CD14-positive monocyte (primary cell): ENCODE measurements around the gene CLSTN3. TPM values are rescaled to one million over a fixed set of nuclear protein-coding genes. Genes with fewer than 3 reads are reported as not detected.

Source experiments
- DNase-seq, 3 donors: peaks; one replicate each; pipeline ENCODE4 v3.0.0-alpha.2; 2011 to 2022
- H2AFZ ChIP-seq: 2 replicates; pipeline ENCODE4 v1.6.0; 2012; ENCODE audit warnings: mild to moderate bottlenecking, low read depth, low read length, inconsistent platforms; ENCODE audit not compliant: insufficient read depth, poor library complexity, severe bottlenecking
- H3K27ac ChIP-seq, 2 donors: 1 replicate in 1 of 2; 2 replicates in 1 of 2; pipeline ENCODE4 v1.5.1; 2012 to 2013; ENCODE audit warnings: low read length in 2 of 2, control low read depth in 1 of 2, inconsistent platforms in 1 of 2, low read depth in 1 of 2, mild to moderate bottlenecking in 1 of 2
- H3K27me3 ChIP-seq, 2 donors: one replicate each; pipeline versions ENCODE4 v1.6.0 to v1.6.1; 2011 to 2013; ENCODE audit warnings: low read length in 2 of 2; ENCODE audit not compliant: control insufficient read depth in 2 of 2, insufficient read depth in 2 of 2
- H3K36me3 ChIP-seq, 2 donors: replicated peaks in 1 of 2; 1 replicate in 1 of 2; 2 replicates in 1 of 2; pipeline versions ENCODE4 v1.5.1 to v1.6.1; 2012 to 2013; ENCODE audit warnings: low read length in 2 of 2, control low read depth in 1 of 2, inconsistent platforms in 1 of 2, mild to moderate bottlenecking in 1 of 2; ENCODE audit not compliant: insufficient read depth in 2 of 2, control insufficient read depth in 1 of 2
- H3K4me1 ChIP-seq, 2 donors: 1 replicate in 1 of 2; 2 replicates in 1 of 2; pipeline versions ENCODE4 v1.5.1 to v1.6.1; 2012 to 2013; ENCODE audit warnings: low read length in 2 of 2, control low read depth in 1 of 2, inconsistent platforms in 1 of 2, mild to moderate bottlenecking in 1 of 2, moderate library complexity in 1 of 2; ENCODE audit not compliant: insufficient read depth in 2 of 2, control insufficient read depth in 1 of 2
- H3K4me2 ChIP-seq: replicated peaks from 2 replicates; pipeline ENCODE3; 2012; ENCODE audit warnings: low read length, moderate library complexity, mild to moderate bottlenecking; ENCODE audit not compliant: poor library complexity, severe bottlenecking; ENCODE audit errors: extremely low read depth
- H3K4me3 ChIP-seq, 3 experiments: fragments of 200-600 bp in 1 of 3; sonication (generic) in 1 of 3; replicated peaks in 1 of 3; 1 replicate in 2 of 3; 2 replicates in 1 of 3; pipeline ENCODE4 v1.5.1; 2011 to 2013; ENCODE audit warnings: low read length in 3 of 3, mild to moderate bottlenecking in 3 of 3, control low read depth in 2 of 3, low read depth in 2 of 3, inconsistent platforms in 1 of 3, moderate library complexity in 1 of 3
- H3K79me2 ChIP-seq: 2 replicates; pipeline ENCODE4 v1.6.0; 2012; ENCODE audit warnings: mild to moderate bottlenecking, control low read depth, inconsistent platforms, low read length, moderate library complexity; ENCODE audit not compliant: insufficient read depth
- H3K9ac ChIP-seq: 2 replicates; pipeline ENCODE4 v1.6.0; 2017; ENCODE audit warnings: low read length, mild to moderate bottlenecking; ENCODE audit not compliant: insufficient read depth, poor library complexity, severe bottlenecking
- H3K9me3 ChIP-seq, 2 donors: replicated peaks in 1 of 2; 1 replicate in 1 of 2; 2 replicates in 1 of 2; pipeline versions ENCODE4 v1.5.1 to v1.6.1; 2012 to 2013; ENCODE audit warnings: low read length in 2 of 2, control low read depth in 1 of 2; ENCODE audit not compliant: control insufficient read depth in 1 of 2, insufficient read depth in 1 of 2
- H4K20me1 ChIP-seq: 2 replicates; pipeline ENCODE4 v1.6.0; 2012; ENCODE audit warnings: mild to moderate bottlenecking, low read length, control low read depth, moderate library complexity; ENCODE audit not compliant: insufficient read depth
- H3K27ac Mint-ChIP-seq, 7 donors: one replicate each; pipeline ENCODE4 v1.8.0; 2020; ENCODE audit warnings: mild to moderate bottlenecking in 7 of 7, mixed read lengths in 7 of 7, moderate library complexity in 6 of 7, inconsistent platforms in 2 of 7
- H3K27me3 Mint-ChIP-seq, 3 donors: one replicate each; pipeline ENCODE4 v1.8.0; 2021 to 2022; ENCODE audit warnings: low read depth in 3 of 3, mild to moderate bottlenecking in 3 of 3, mixed read lengths in 3 of 3, moderate library complexity in 3 of 3, inconsistent platforms in 1 of 3
- H3K36me3 Mint-ChIP-seq, 2 donors: one replicate each; pipeline ENCODE4 v1.8.0; 2020; ENCODE audit warnings: mixed read lengths in 2 of 2, inconsistent platforms in 1 of 2, mild to moderate bottlenecking in 1 of 2
- H3K4me1 Mint-ChIP-seq: one replicate; pipeline ENCODE4 v1.8.0; 2020; ENCODE audit warnings: mild to moderate bottlenecking, mixed read lengths
- H3K4me3 Mint-ChIP-seq, 2 donors: one replicate each; pipeline ENCODE4 v1.8.0; 2020; ENCODE audit warnings: mild to moderate bottlenecking in 2 of 2, mixed read lengths in 2 of 2, moderate library complexity in 1 of 2
- H3K9me3 Mint-ChIP-seq, 7 donors: one replicate each; pipeline ENCODE4 v1.8.0; 2020 to 2022; ENCODE audit warnings: mixed read lengths in 7 of 7, mild to moderate bottlenecking in 6 of 7, moderate library complexity in 6 of 7, inconsistent platforms in 2 of 7
- WGBS: methylation state at CpG from one replicate; pipeline ENCODE4 v1.1.5; 2013; ENCODE audit warnings: missing lambda C conversion rate; ENCODE audit not compliant: insufficient coverage; 5-methylcytosine and 5-hydroxymethylcytosine counted together
- intact Hi-C, 2 donors: fragments of 100-400 bp; cut with micrococcal nuclease; formaldehyde crosslinking; loops; one replicate each; pipeline versions ENCODE4 v1.15.0 to v1.15.1; 2023
- polyA plus RNA-seq, 3 donors: library from polyadenylated mRNA; depleted of rRNA in 1 of 3; unstranded in 2 of 3; stranded (reverse) in 1 of 3; fragments of 300-500 nt in 2 of 3; fragments of >200 nt in 1 of 3; fragmentation: Illumina TruSeq in 2 of 3; gene quantifications; 1 replicate in 2 of 3; 2 replicates in 1 of 3; pipeline ENCODE4 v1.2.3, GENCODE V29; 2012 to 2021
- TF ChIP-seq, protein P1 (sequence below): fragments of 200-600 bp; IDR thresholded peaks from one replicate; pipeline ENCODE4 v1.8.0; 2022; ENCODE audit warnings: antibody characterized with exemption, mild to moderate bottlenecking

Gene CLSTN3
- polyA plus RNA-seq, 3 donors: 13.7 TPM; not detected in 2

DNA sequence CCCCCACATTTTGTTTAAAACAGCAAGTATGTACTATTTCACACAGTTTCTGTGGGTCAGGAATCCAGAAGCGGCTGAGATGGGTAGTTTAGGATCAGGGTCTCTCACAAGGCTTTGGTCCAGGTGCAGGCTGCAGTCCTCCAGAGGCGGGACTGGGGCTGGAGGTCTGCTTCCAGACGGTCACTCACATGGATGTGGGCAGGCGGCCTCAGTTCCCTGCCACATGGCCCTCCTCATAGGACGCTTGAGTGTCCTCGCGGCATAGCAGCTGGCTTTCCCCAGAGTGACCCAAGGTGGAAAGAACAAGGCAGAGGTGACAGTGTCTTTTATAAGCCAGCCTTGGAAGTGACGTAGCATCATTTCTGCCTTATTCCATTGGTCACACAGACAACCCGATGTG is 13.3 kb upstream of the CLSTN3 start:
- no peak overlapping the region for H3K4me3 ChIP-seq
- DNase-seq: no peak
- H4K20me1 ChIP-seq: no peaks in the 10 kb centered on the region
- H3K27me3 Mint-ChIP-seq: peaks cover 0 to 2% (median 1%) of the 10 kb centered on the region in 3 donors
- H3K4me3 Mint-ChIP-seq: no peak overlapping the region
- intact Hi-C loops: loop anchor here in 1 of 2 donors (10.0 kb wide), 1 partner anchor 92 kb away; no protein-coding TSS in a partner anchor
- H3K9me3 Mint-ChIP-seq: peaks cover 3 to 9% (median 6%) of the 10 kb centered on the region in 7 donors
- H2AFZ ChIP-seq: no peak overlapping the region
- 96% methylated on average over 7 of the region's 9 CpGs for WGBS
- TF ChIP-seq, protein P1, sequence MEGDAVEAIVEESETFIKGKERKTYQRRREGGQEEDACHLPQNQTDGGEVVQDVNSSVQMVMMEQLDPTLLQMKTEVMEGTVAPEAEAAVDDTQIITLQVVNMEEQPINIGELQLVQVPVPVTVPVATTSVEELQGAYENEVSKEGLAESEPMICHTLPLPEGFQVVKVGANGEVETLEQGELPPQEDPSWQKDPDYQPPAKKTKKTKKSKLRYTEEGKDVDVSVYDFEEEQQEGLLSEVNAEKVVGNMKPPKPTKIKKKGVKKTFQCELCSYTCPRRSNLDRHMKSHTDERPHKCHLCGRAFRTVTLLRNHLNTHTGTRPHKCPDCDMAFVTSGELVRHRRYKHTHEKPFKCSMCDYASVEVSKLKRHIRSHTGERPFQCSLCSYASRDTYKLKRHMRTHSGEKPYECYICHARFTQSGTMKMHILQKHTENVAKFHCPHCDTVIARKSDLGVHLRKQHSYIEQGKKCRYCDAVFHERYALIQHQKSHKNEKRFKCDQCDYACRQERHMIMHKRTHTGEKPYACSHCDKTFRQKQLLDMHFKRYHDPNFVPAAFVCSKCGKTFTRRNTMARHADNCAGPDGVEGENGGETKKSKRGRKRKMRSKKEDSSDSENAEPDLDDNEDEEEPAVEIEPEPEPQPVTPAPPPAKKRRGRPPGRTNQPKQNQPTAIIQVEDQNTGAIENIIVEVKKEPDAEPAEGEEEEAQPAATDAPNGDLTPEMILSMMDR: no peak
- peaks cover 38 to 42% of the 10 kb centered on the region in 2 donors for H3K36me3 Mint-ChIP-seq
- peaks cover 4 to 8% of the 10 kb centered on the region in 2 donors for H3K4me1 ChIP-seq
- H3K27ac Mint-ChIP-seq: no peak overlapping the region
- H3K36me3 ChIP-seq: peaks cover 0 to 7% of the 10 kb centered on the region in 2 donors
- H3K79me2 ChIP-seq: no peaks in the 10 kb centered on the region
- H3K4me1 Mint-ChIP-seq: peaks cover 15% of the 10 kb centered on the region
- H3K27ac ChIP-seq: no peak overlapping the region
- H3K4me2 ChIP-seq: no peak overlapping the region
- H3K9ac ChIP-seq: no peak overlapping the region
- H3K9me3 ChIP-seq: no peaks in the 10 kb centered on the region
- no peaks in the 10 kb centered on the region for H3K27me3 ChIP-seq

DNA sequence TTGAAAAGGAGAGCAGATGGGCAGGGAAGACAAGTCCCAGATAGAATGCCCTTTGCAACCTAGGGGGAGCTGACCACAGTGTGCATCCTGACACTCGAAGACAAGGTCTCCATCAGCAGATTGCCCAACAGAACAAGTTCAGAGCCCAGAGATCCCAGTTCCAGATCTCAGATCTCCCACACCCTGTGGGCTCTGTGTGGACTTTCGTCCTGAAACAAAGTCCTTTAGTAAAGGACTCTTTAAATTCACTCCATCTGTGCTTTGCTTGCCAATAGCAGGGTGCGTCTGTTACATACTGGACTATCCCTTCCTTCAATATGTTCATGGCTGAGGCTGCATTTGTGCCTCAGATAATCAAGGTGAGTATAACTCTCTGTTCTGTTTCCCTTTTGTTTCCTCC is 12.5 kb upstream of the CLSTN3 start:
- Histone ChIP-seq H3K27me3 (no peaks in the 10 kb centered on the region), H3K36me3 (peaks cover 0 to 7% of the 10 kb centered on the region in 2 donors), H3K79me2 (no peaks in the 10 kb centered on the region), H3K4me1 (peaks cover 4 to 8% of the 10 kb centered on the region in 2 donors), H3K9ac (no peak overlapping the region), H3K9me3 (no peaks in the 10 kb centered on the region), H3K4me3 (no peak overlapping the region), H3K4me2 (no peak overlapping the region), H3K27ac (no peak overlapping the region), H2AFZ (no peak overlapping the region), H4K20me1 (no peaks in the 10 kb centered on the region)
- no peak overlapping the region for H3K4me3 Mint-ChIP-seq
- H3K27ac Mint-ChIP-seq: no peak overlapping the region
- intact Hi-C loops: loop anchor here in 1 of 2 donors (10.0 kb wide), 1 partner anchor 93 kb away; no protein-coding TSS in a partner anchor
- TF ChIP-seq, protein P1: no peak
- H3K36me3 Mint-ChIP-seq: peaks cover 38 to 45% of the 10 kb centered on the region in 2 donors
- 89% methylated on average over 2 of the region's 3 CpGs for WGBS
- H3K27me3 Mint-ChIP-seq: peaks cover 0 to 2% (median 1%) of the 10 kb centered on the region in 3 donors
- peaks cover 15% of the 10 kb centered on the region for H3K4me1 Mint-ChIP-seq
- H3K9me3 Mint-ChIP-seq: peaks cover 3 to 9% (median 6%) of the 10 kb centered on the region in 7 donors
- no peak for DNase-seq
